Right forelimb (tissue), 1 donor: ENCODE measurements around the gene SKP2.
"Not testable (repeated sequence)": the region's sequence is repeated elsewhere in the genome, so short reads cannot be mapped to it uniquely, and the experiment has no call there.

Source experiments
- DNase-seq: peaks from one replicate; pipeline ENCODE4 v3.0.0-alpha.2; 2018

The SKP2 gene

DNA sequence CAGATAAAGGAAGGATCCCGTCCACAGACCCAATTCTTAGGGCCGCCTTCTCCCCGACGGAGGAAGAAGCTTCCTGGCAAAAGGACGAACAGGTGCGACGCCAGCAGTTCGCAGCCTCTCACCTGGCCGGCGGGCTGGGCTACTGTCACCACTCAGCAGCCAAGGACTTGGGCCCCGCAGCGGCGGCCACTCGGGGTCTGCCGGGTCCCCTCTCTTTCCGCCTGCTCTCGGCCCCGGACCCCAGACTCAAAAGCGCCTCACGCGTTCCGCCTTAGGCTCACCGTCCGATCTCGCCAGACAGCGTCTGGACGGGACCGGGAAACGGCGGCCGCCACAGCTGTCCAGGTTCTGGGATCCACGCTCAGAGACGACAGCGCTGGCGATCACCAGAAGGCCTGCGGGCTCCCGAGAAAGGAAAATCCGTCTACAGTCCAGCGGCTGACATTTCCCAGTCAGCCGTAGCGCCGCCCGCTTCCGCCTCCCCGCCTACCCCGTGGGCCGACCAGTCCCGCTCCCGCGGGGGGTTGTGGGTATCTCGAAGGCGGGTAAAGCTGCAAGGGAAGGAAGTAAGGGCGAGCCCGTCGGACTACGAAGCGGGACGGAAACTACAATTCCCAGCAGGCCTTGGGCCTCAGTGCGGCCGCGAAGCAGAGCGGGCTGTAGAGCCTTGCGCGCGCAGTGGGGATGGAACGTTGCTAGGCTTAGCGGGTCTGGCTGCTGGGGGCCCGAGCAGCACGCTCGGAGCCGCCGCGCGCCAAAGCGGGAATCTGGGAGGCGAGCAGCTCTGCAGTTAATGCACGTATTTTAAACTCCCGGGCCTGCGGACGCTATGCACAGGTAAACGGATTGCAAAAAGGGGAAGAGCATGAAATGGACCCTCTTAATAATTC, at the start of gene SKP2, which contains the start of gene LMBRD2:
Gene SKP2 (plus strand): TSS at position 678 of the 890 bp plus-strand sequence. CDS start 152 bp downstream, at position 830.
Gene LMBRD2 (minus strand): TSS at position 454 of the 890 bp plus-strand sequence. CDS start 8,538 bp downstream, outside the sequence.
- peak; percentile 97 for DNase-seq

DNA sequence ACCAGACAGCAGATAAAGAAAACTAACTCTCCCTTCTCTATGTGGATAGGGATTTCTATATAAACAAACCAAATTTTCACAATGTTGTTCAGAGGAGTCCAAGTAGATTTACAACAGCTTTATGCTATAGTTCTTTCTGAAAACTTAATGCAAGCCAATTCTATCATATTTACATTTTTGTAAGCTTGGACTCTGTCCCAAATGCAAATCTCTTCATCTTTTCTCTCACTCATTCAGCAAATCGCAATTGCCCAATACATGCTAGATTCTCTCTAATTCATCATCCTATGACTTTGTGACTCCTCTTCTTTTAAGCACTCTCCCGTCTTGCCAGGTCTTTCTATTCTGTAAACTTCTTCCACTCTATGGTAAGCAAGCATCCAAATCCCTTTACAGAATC, 46.1 kb upstream of the SKP2 start:
- DNase-seq, result no peak

DNA sequence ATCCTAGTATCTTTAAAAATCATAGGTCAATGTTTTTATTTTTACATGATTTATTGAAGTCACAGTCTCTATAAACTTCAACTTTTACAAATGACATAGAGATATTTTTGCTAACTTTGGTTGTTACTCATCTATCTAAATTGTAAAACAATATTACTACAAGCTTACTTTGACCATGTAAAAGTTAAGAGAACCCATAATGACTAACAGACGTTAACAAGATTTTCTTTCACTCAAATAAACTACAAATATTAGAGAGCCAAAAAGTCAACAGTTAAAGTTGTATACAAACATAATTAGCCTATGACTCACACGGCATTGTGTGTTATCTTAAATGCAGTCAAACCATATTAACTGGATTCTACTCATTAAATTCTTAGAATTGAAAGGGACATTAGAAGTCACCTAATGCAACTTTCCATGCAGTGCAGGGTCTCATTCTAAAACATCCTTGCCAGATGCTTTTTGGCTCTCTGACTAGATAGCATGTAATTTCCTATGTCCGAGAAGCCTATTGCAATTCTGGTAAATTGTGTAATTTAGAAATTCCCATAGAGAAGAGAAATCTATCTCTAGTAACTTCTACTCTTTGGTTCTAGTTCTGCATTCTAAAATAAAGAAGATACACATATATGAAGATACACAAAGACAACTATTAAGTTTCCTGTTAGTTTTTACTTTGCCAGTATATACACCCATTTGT, 43.0 kb upstream of the SKP2 start:
- DNase-seq, result no peak

DNA sequence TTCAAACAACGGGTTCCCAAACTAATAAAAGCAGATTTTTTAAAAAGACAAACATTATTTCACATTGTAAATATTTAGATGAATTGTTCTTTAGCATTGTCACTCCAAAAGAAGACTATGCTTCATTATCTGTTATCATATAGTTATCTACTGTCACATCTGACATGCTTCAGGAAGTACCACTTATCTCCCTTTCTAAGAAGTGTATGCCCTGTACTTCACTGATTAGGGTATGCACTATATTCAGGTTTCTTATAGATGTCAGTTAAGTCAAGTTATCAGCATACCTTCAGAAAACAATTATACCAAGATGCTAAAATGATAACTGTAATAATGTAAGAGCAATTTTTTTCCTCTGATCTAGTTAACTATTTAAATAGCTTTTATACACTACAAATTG, 40.7 kb upstream of the SKP2 start:
- DNase-seq, result no peak

DNA sequence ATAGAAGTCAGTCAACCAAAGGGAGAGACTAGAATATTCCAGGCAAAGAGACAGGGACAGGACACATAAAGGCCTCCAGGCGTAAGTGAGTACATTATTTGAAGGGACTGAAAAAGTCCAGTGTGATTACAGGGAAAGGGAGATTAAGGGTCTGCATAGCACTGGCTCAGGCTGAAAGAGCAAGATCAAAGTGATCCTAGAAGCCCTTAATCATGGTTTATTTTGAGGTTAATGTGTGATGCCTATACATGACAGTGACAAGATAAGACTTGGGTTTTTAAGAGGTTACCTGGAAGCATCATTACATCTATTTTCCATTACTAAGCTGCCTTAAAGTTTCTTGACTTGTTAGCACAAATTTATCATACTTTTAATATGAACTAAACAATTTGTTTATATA, 26.0 kb upstream of the SKP2 start:
- DNase-seq, result no peak

DNA sequence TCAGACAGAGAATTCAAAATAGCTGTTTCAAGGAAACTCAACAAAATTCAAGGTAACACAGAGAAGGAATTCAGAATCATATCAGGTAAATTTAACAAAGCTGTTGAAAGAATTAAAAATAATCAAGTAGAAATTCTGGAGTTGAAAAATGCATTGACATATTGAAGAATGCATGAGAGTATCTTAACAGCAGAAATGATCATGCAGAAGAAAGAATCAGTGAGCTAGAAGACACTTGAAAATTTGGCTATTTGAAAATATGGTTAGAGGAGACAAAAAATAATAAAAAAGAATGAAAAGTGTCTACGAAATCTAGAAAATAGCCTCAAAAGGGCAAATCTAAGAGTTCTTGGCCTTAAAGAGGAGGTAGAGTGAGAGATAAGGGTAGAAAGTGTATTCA, 23.1 kb upstream of the SKP2 start:
- no peak for DNase-seq

DNA sequence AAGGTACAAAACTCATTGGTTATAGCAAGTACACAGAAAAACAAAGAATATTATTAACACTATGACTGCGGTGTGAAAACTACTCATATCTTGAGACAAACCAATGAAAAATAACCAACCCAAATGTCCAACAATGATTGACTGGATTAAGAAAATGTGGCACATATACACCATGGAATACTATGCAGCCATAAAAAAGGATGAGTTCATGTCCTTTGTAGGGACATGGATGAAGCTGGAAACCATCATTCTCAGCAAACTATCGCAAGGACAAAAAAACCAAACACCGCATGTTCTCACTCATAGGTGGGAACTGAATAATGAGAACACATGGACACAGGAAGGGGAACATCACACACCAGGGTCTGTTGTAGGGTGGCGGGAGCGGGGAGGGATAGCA, 22.2 kb upstream of the SKP2 start:
- not testable (repeated sequence) for DNase-seq

DNA sequence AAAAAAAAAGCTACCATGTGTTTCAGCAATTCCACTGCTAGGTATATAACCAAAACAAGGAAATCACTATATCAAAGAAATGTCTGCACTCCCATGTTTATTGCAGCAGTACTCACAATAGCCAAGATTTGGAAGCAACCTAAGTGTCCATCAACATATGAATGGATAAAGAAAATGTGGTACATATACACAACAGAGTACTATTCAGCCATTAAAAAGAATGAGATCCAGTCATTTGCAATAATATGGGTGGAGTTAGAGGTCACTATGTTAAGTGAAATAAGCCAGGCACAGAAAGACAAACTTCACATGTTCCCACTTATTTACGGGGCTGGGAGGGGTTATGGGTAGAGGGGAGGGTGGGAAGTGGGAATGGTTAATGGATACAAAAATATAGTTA, 18.9 kb upstream of the SKP2 start:
- DNase-seq, result not testable (repeated sequence)

DNA sequence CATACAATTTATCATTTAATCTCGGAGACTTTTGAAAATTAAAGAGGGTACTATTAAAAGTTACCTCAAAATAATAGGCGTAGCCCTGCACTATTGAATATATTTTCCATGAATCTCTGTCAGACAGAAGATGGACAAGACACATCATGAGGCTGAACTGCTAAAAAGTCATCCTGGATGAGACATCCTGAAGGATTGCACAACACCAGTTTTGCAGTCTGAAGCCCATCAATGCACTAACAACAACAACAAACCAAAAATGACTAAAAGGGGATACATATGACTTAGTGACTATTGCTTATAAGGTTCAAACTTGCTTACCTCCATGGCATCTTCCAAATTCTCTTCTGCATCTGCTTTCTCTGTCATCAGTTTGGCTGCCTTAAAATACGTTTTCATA, 15.9 kb upstream of the SKP2 start:
- DNase-seq, result no peak

DNA sequence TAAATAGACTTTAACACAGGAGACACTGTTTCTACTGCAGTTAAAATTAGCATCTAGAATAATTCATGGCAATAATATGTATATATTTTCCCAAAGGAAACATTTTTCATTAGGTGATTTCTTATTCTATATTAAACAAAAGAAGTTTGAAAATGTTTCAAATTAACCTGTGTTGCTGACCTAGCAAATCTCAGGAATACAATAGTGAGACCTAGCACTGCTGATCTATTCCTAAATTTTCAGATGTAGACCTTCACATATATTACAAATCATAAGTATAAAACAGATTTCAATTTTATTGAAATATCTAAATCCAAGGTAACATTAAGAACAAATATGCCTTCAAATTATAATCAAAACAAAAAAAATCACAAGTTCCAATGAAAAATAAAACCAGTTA, 15.3 kb upstream of the SKP2 start:
- DNase-seq, result no peak

DNA sequence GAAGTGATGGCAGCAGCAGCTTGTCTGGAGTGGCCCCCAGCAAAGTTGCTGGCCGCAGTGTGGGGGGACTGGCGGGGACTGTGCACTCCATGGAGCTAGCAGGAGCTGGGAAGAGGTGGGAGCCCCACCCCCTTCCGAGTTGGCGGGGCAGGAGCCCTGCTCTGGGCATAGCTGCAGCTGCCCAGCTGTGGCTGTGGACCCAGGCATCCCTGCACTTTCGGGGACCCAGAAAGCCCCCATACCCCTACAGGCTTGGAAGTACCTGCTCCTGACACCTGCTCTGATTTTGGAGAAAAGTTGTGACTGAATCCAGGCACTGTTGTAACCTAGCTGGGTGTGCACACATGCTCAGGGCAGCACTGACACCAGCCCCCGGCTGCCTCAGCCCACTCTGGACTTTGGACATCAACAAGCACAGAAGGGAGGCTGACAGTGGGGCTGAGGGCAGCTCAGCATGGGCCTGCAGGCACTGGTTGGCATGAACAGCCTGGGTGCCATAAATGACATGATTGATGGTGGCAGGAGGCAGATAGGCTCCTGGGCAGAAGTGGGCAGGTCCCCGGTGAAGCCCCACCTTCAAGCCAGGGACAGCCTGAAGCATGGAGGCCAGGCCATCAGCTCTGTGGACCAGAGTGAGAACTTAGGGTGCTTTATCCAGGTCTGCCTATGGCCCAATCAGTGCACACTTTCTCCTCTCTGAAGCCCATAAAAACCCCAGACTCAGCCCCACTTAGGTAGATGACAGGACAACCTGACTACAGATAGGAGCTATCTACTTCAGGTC, 12.8 kb upstream of the SKP2 start:
- DNase-seq, result no peak

DNA sequence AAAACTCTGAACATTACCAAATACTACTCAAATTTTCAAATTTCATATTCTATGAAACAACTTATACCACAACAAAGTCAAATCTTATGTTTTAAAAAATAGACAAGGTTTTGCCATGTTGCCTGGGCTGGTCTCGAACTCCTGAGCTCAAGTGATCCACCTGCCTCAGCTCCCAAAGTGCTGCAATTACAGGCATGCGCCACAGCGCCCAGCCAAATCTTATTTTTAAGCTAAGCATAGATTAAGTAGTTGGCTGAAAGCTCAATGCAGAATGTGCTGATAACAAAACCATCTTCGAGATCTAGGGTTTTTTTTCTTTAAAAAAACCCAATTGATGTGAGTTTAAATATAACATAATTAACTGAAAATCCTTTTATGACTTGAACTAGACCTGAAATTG, 6.6 kb upstream of the SKP2 start:
- no peak for DNase-seq

DNA sequence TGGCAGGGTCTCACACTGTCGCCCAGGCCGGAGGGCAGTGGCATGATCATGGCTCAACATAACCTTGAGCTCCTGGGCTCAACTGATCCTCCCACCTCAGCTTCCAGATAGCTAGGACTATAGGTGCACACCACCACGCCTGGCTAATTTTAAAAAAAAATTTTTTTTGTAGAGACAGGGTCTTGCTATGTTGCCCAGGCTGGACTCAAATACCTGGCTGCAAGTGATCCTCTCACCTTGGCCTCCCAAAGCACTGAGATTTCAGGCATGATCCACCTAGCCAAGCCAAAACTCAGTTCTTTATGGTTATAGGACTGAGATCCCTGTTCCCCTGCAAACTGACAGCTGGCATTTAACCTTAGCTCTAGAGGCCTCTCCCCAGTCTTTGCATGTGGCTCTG, 5.5 kb upstream of the SKP2 start:
- no peak for DNase-seq

DNA sequence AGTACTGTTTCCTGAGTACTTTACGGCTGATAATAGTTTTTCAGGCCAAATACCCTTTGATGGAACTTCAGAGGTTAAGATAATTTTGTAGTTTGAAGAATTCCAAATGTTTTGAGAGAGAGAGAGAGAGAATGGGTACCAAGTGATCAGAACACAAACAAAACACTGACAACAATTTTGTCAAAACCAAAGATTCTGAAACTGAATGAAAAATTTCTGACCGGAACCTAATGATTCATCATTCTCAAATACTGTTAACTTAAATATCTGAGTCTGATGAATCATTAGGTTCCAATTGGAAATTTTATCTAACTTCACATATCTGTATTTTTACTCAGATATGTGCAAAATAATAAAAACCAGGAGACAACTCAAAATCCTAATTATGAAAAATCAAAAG, 4.2 kb upstream of the SKP2 start:
- no peak for DNase-seq

DNA sequence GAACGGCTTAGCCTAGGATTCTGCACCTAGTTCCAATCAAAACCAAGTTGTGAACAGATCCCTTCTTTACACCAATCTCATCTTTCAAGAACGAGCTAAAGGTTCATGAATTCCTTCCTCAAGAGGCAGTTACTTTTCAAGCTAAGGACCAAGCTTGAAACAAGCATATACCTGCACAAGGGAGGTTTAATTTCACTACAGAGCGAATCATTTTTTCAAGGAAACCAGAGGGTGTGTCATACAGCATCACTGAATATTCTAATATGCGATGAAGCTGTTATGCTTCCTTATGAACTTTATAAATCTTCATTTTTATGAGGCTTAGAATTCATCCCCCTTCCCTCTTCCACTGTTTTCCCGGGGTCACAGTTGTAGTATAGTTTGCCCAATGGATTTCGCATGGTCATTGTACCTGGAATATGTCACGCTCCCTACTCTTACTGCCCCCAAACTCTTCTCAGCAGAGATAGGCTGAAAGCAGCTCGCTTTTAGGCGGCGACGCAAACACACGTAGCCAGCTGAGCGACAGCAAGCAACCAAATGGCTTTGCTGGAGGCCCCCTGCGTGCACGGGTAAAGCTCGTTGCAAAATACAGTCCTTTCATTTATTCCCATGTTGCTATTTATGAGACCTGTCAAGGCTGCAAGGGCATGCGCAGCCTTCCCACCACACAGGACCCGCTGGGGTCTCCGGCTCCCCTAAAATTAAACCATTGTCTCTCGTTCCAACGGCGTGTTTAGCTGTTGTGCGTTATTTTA, 1.1 kb upstream of the SKP2 start:
- DNase-seq, result peak; percentile 50

DNA sequence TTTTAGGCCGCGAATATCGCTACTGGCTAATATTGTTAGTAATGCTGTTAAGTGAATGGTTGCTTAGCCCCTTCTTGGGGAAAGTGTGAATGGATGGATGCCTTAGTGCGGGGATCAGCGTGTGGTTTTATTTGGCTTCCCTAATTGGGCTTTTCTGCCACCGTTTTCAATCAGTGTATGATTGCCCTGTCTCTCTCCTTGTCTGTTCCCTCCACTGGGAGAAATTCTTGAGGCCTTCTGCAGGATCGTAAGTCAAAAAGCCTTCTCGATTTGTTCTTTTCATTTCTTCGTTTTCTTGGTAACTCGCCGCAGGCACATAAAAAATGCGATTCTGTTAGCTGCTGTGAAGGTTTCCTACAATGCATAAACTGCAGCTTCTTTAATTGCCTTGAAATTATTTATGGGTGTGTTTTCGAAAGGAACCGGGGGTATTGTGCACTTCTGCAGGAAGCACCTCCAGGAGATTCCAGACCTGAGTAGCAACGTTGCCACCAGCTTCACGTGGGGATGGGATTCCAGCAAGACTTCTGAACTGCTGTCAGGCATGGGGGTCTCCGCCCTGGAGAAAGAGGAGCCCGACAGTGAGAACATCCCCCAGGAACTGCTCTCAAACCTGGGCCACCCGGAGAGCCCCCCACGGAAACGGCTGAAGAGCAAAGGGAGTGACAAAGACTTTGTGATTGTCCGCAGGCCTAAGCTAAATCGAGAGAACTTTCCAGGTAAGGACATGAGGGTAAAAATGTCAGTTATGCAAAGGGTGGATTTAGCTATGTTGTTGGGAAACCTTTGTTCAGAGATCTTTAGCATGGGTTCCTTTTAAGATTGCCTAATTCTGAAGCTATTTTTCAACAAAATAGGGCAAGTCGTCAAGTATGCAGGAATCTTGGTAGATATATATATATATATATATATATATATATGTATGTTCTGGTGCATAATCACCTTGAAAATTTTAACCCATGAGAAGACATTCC, 700 bp downstream of the SKP2 start:
- no peak for DNase-seq

DNA sequence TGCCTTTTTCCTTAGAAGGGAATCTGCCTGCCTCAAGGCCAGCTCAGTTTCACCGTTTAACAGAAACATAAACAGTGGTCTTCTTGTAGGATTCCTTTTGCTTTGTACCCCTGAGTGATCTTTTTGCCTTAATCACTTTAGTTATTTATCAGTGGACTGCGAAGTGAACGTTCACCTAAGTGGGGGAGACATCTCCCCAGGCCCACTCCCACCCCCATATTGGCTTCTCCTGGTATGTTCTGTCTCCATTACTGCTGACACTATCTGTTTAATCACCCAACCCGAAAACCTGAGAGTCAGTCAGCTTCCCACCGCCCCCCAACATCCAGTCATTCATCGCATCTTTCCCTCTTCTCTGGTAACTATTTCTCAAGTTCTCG, 1.4 kb downstream of the SKP2 start:
- no peak for DNase-seq

DNA sequence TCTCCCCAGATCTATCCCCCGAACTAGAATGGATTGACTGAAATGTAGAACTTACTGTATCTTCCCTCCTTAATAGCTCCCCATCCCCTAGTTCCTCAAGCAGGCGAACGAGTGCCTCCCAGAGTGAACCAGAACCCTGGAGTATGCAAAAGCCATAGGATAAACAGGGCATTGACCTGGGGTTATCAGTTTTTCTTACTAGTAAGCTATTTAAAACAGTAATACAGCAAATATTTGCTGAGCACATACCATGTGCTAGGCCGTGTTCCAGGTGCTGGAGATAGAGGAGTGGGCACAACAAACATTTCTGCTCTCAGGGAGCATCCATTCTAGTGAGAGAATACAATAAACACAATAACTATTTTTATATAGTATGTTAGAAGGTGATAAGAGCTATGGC, 1.8 kb downstream of the SKP2 start:
- no peak for DNase-seq

DNA sequence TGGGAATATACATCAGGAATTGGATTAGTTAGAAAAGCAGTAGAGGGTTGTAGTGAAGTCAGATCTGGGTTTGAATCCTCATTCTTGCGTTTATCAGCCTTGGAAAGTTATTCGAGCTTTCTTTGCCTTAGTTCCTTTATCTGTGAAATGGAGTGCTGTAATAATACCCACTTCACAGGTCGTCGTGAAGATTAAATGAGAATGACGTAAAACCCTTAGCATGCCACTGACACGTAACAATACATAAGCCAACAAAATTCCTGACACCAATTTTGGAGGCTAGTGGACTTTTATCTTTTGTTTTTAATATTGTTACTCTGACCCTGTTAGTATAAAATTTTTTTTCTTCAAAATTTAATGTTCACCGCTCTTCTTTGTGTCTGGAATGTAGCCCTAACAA, 3.4 kb downstream of the SKP2 start:
- DNase-seq, result no peak

DNA sequence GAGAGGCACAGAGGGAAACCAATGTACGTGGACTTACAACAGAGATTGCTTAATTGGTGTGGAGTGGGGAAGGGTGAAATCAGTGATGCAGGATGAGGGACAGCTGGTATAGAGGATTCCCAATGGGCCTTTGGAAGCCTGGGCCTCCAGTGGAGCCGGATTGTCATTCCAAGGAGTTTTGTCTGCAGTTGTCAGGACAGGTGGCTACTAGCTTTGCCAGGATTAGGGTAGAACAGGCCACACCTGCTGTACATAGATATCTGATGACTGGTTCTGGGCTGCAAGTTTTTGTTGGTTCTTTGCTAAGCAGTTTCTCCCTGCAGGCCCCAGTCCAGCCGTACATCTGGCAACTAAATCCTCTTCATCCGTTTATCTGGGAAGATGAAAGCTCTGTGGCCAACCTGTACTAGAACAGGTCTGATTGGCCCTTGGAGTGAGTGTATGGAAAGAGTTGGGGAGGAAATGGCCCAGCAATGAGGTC, 4.2 kb downstream of the SKP2 start:
- DNase-seq, result peak; percentile 54

DNA sequence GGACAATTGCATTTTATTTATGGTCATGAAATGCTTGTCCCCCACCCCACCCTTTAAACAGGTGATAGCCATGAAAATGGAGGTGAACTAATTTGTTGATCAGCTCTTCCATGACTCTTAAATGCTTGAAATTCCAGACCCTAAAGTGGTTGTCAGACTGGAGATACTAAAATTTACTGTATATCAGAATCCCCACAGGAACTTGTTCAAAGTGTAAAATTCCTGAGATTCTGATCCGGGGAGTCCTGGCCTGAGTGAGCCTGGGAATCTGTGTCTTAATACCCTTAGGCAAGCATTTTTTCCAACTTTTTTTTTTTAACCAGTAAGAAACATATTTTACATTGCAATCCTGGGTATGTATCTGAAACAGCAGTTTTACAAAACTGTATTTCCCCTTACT, 4.7 kb downstream of the SKP2 start:
- no peak for DNase-seq
